Lung (tissue), 12 donors: ENCODE data around the gene PELI2. TPM values are rescaled to one million over a fixed set of nuclear protein-coding genes. Genes with fewer than 3 reads are reported as not detected.

Experiments
- ATAC-seq: fragments of 200-7000 bp; cut with Tn5 transposase; one replicate; pipeline ENCODE4 v1.9.1; 2020; ENCODE audit warnings: moderate number of reproducible peaks; ENCODE audit not compliant: insufficient read depth, low FRiP score
- DNase-seq, 3 donors: peaks; one replicate each; pipeline ENCODE4 v3.0.0-alpha.2; 2013 to 2017
- H3K27ac ChIP-seq, 2 donors: one replicate each; pipeline ENCODE4 v1.5.1; 2013; ENCODE audit warnings: mild to moderate bottlenecking in 2 of 2, moderate library complexity in 2 of 2, control low read depth in 1 of 2, inconsistent platforms in 1 of 2, low read depth in 1 of 2, low read length in 1 of 2
- H3K27me3 ChIP-seq, 3 donors: one replicate each; pipeline ENCODE4 v1.5.1; 2013; ENCODE audit warnings: low read length in 2 of 3; ENCODE audit not compliant: control insufficient read depth in 3 of 3, insufficient read depth in 3 of 3
- H3K36me3 ChIP-seq, 4 donors: one replicate each; pipeline ENCODE4 v1.5.1; 2013; ENCODE audit warnings: low read length in 4 of 4, mild to moderate bottlenecking in 1 of 4, moderate library complexity in 1 of 4; ENCODE audit not compliant: control insufficient read depth in 4 of 4, insufficient read depth in 4 of 4
- H3K4me1 ChIP-seq, 5 donors: one replicate each; pipeline ENCODE4 v1.5.1; 2013; ENCODE audit warnings: low read length in 5 of 5, mild to moderate bottlenecking in 2 of 5, moderate library complexity in 1 of 5; ENCODE audit not compliant: control insufficient read depth in 5 of 5, insufficient read depth in 5 of 5
- H3K4me3 ChIP-seq: one replicate; pipeline ENCODE4 v1.5.1; 2013; ENCODE audit warnings: mild to moderate bottlenecking, control low read depth, moderate library complexity
- H3K9ac ChIP-seq, 2 donors: one replicate each; pipeline ENCODE4 v1.5.1; 2013; ENCODE audit warnings: low read length in 2 of 2, control low read depth in 1 of 2; ENCODE audit not compliant: insufficient read depth in 1 of 2
- H3K9me3 ChIP-seq, 4 donors: one replicate each; pipeline ENCODE4 v1.5.1; 2013; ENCODE audit warnings: low read length in 3 of 4, mild to moderate bottlenecking in 1 of 4, moderate library complexity in 1 of 4; ENCODE audit not compliant: control insufficient read depth in 4 of 4, insufficient read depth in 3 of 4
- WGBS, 2 donors: extraction: QIAGEN DNeasy Blood & Tissue Kit; methylation state at CpG; one replicate each; pipeline ENCODE4 v1.1.7; 2013; 5-methylcytosine and 5-hydroxymethylcytosine counted together
- polyA plus RNA-seq, 2 donors: library from polyadenylated mRNA; stranded (reverse); fragments of 200-250 nt; gene quantifications; one replicate each; pipeline ENCODE4 v1.2.1, GENCODE V29; 2013
- total RNA-seq, 2 donors: library from RNA; depleted of rRNA in 1 of 2; stranded (reverse); fragments of >200 nt in 1 of 2; gene quantifications; one replicate each; pipeline ENCODE4 v1.2.1, GENCODE V29; 2014 to 2021
- TF ChIP-seq, protein P1 (sequence below): IDR thresholded peaks from 2 replicates; pipeline ENCODE4 v1.5.1; 2012; ENCODE audit warnings: mild to moderate bottlenecking; ENCODE audit errors: control extremely low read depth, extremely low read depth
- donor health status: control.
- donor health status: control.
- donor health status: Bipolar disorder and iron deficiency.
- donor health status: healthy.
- donor health status: DM: yes; HTN: yes; CAD: no.

PELI2 gene
- total and polyA plus RNA-seq, 4 donors, result 3.8 to 21.1 (median 8.5) TPM

GRCh38 chr14:56081139-56081538 lies 37.1 kb upstream of the PELI2 start:
- no peaks in the 10 kb centered on the region for H3K9me3 ChIP-seq
- H3K27me3 ChIP-seq, result no peaks in the 10 kb centered on the region
- H3K27ac ChIP-seq, result no peak overlapping the region
- WGBS, 2 donors, result 75 to 92% methylated on average over 2 of the region's 2 CpGs
- DNase-seq, result no peak
- H3K36me3 ChIP-seq, result no peaks in the 10 kb centered on the region
- peaks cover 0 to 3% (median 0%) of the 10 kb centered on the region in 5 donors for H3K4me1 ChIP-seq
- TF ChIP-seq, protein P1, sequence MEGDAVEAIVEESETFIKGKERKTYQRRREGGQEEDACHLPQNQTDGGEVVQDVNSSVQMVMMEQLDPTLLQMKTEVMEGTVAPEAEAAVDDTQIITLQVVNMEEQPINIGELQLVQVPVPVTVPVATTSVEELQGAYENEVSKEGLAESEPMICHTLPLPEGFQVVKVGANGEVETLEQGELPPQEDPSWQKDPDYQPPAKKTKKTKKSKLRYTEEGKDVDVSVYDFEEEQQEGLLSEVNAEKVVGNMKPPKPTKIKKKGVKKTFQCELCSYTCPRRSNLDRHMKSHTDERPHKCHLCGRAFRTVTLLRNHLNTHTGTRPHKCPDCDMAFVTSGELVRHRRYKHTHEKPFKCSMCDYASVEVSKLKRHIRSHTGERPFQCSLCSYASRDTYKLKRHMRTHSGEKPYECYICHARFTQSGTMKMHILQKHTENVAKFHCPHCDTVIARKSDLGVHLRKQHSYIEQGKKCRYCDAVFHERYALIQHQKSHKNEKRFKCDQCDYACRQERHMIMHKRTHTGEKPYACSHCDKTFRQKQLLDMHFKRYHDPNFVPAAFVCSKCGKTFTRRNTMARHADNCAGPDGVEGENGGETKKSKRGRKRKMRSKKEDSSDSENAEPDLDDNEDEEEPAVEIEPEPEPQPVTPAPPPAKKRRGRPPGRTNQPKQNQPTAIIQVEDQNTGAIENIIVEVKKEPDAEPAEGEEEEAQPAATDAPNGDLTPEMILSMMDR, result no peak
- H3K4me3 ChIP-seq, result no peak overlapping the region
- H3K9ac ChIP-seq, result no peak overlapping the region
- no peak for ATAC-seq

DNA sequence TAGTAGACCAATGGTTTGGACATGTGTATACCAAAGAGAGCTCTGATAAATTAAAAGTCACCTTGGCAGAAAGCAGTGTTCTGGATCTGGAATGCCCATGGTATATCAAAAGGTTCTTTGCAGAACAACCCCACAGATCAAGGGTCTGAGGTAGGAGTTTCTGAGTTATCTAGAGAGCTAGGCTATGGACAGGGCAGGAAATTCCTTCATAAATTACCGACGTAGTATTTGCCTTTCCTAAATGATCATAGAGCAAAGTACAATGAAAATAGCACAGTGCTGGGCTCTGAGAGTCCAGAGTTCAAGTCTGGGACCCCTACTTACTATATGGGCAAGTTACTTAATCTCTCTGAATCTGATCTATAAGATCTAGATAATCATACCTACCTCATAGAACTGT lies 35.3 kb upstream of the PELI2 start:
- DNase-seq, result no peak
- WGBS, 2 donors, result 53 to 74% methylated on average over 2 of the region's 2 CpGs
- H3K4me3 ChIP-seq, result no peak overlapping the region
- no peak for ATAC-seq
- H3K9ac ChIP-seq, result no peak overlapping the region
- no peak overlapping the region for H3K27ac ChIP-seq
- peaks cover 0 to 8% (median 1%) of the 10 kb centered on the region in 5 donors for H3K4me1 ChIP-seq
- H3K36me3 ChIP-seq, result no peaks in the 10 kb centered on the region
- TF ChIP-seq, protein P1, result no peak
- no peaks in the 10 kb centered on the region for H3K27me3 ChIP-seq
- H3K9me3 ChIP-seq, result no peaks in the 10 kb centered on the region

- TF ChIP-seq, protein P1, result no peak
- WGBS, 2 donors, result 87 to 88% methylated on average over 4 of the region's 4 CpGs
- no peak overlapping the region for H3K4me3 ChIP-seq
- H3K27ac ChIP-seq, result no peak overlapping the region
- H3K9ac ChIP-seq, result no peak overlapping the region
- ATAC-seq (no peak), DNase-seq (no peak)
- H3K27me3 ChIP-seq, result no peaks in the 10 kb centered on the region
- H3K9me3 ChIP-seq, result no peaks in the 10 kb centered on the region
- peaks cover 0 to 14% (median 3%) of the 10 kb centered on the region in 5 donors for H3K4me1 ChIP-seq
- no peaks in the 10 kb centered on the region for H3K36me3 ChIP-seq
Measured at GRCh38 chr14:56085471-56085870, 32.7 kb upstream of the PELI2 start.

GRCh38 chr14:56087671-56088471 lies 30.3 kb upstream of the PELI2 start:
- Histone ChIP-seq H3K4me3 (no peak overlapping the region), H3K4me1 (peaks cover 0 to 14% (median 3%) of the 10 kb centered on the region in 5 donors), H3K9ac (no peak overlapping the region), H3K27ac (peak overlapping the region in 1 of 2 donors; percentile 6), H3K9me3 (no peaks in the 10 kb centered on the region), H3K27me3 (no peaks in the 10 kb centered on the region), H3K36me3 (no peaks in the 10 kb centered on the region)
- WGBS, 2 donors, result 57 to 71% methylated on average over 11 of the region's 11 CpGs
- DNase-seq (peak; percentile 30 to 64 (median 57)), ATAC-seq (no peak)
- TF ChIP-seq, protein P1, result no peak
